Right renal cortex interstitium (tissue), 3 donors: ENCODE measurements around the gene COPS4. TPM values are rescaled to one million over a fixed set of nuclear protein-coding genes. Genes with fewer than 3 reads are reported as not detected.

Experiments used
- DNase-seq, 3 donors: peaks; one replicate each; pipeline ENCODE4 v3.0.0-alpha.2; 2013; ENCODE audit warnings: low read depth in 3 of 3, low spot score in 2 of 3
- polyA plus RNA-seq, 3 donors: library from polyadenylated mRNA; unstranded; fragments of 120-200 nt; gene quantifications; one replicate each; pipeline ENCODE4 v1.2.1, GENCODE V29; 2013; ENCODE audit not compliant: insufficient read length in 3 of 3

The COPS4 gene
- polyA plus RNA-seq, 3 donors = 84.7 to 95.5 (median 90.3) TPM

DNA sequence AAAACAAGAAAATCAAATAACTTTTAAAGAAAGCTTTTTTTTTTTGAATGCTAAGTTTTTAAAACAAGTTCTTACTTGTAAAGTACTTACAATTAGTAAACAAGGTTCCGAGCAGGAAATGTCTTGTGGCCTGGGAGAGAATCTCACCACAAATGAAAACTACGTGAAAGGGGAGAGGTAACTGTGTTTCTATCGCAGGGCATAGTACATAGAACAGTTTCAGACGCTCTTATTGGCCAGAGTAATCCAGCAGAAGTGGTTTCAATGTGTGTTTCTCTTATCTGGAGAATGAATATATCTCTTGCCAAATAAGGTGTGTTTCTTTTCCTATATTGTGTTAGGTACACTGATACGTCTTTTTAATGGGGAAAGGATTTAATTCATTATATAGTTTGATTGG is 79.6 kb downstream of the COPS4 start, which contains the start of gene PLAC8:
Gene PLAC8 (minus strand): TSS at position 154 of the 400 bp plus-strand sequence. CDS start 6,808 bp downstream, outside the sequence.
- DNase-seq = no peak

DNA sequence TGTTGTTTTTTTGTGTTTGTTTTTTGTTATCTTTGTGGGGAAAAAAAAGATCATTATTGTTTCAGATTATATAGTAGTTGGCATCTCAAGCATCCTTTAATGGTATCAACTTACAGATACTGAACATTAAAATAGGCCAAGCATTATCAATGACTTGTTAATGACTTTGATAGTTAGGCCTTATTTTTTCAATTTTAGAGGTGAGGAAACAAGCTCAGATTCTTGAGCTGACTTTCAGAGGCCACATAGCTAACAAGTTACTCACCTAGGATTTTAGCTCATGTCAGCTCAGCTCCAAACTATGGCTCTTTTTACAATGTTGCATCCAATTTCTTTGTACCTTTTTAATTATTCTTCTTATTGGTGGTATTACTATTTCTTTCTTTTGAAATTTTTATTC is 80.0 kb downstream of the COPS4 start:
- no peak for DNase-seq

DNA sequence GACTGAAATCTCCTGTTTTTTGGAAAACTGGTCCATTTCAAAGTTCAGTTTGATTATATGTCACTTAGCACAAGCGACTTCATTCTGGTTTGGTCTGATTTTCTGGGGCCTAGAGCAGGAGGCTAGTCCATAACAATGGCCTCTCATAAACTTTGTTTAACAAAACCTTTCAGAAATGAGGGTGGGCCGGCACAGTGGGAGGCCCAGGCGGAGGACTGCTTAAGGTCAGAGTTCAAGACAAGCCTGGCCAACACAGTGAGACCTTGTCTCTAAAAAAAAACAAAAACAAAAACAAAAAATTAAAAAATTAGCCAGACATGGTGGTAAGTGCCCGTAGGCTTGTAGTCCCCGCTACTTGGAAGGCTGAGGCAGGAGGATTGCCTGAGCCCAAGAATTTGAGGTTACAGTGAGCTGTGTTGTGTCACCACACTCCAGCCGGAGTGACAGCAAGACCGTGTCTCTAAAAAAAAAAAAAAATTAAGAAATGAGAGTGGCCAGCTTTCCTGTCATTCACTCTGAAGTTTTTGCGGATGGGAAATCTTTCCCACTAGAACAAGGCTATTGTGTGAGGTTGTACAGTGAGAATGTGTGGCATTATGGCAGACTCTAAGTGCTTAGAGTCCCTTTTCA is 80.8 kb downstream of the COPS4 start:
- DNase-seq = no peak

DNA sequence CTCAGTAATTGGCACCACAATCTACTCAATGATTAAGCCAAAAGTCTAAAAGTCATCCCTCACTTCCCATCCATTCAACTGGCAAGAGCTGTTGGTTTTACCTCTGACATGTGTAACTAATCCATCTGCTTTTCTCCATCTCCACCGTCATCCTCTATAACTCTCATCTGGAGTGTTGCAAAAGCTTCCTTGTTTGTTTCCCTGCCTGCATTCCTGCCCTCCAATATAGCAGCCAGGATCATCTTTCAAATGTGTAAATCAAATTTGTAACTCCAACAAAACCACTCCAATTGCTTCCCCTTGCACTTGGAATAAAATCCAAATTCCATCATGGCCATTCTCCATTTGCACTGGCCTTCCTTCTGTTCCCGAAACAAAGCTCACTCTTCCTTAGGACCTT is 83.9 kb downstream of the COPS4 start:
- DNase-seq = no peak

DNA sequence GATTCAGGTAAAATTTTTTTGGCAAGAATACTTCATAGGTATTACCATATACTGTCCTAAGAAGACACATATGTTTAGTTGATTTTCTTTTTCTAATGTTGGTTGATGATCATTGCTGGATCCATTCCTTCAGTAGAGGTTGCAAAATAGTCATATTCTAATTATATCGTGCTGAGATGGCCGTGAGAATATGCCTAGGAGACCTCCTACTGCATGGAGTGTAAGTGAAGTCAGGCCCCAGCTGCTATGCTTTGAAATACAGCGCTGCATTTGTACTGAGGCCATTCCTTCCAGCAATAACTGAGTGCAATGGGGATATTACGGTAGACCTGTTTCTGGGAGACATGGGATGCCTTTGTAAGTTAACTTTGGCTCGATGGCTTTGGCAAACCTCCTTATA is 86.3 kb downstream of the COPS4 start:
- DNase-seq = no peak

DNA sequence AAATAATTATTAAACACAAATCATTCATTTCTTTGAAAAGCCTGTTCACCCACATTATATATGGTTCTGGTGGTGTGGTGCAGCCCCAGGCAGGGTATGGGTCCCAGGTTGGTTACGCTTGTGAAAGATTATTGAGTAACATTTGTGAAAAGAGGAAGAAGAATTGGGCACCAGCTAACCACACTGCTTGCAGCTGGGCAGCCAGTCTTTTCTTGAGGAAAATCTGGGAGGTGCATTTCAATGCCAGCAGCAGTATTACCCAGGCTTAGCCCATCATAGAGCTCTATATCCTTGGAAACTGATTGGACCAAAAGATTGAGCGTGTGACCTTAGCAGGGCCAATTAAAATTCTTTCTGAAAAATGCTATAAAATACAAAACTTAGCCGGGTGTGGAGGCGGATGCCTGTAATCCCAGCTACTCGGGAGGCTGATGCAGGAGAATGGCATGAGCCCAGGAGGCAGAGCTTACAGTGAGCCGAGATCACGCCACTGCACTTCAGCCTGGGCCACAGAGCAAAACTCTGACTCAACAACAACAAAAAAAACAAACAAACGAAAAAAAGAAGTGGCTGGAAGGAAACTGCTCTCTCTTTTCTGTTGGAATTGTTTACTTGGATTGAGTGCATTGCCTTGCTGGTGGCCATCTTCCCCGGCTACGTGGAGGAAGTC is 89.3 kb downstream of the COPS4 start:
- no peak for DNase-seq

Other genes starting within 250 kb of the COPS4 start
- 10 to 100 TPM; 30.0 to 44.7 (median 38.1) TPM for gene SCD5, start 236.4 kb upstream of the COPS4 start, polyA plus RNA-seq
- gene SEC31A, start 144.0 kb upstream of the COPS4 start, polyA plus RNA-seq = 100 to 1,000 TPM; 225 to 236 (median 233) TPM
- 10 to 100 TPM in 2 of 3 donors, 1 to 10 TPM in 1; 9.9 to 12.6 (median 11.2) TPM for gene THAP9, start 134.4 kb upstream of the COPS4 start, polyA plus RNA-seq
- 10 to 100 TPM; 16.1 to 16.4 (median 16.1) TPM for gene LIN54, start 24.4 kb upstream of the COPS4 start, polyA plus RNA-seq
- 1 to 10 TPM; 2.6 to 2.7 (median 2.7) TPM for gene PLAC8, start 79.5 kb downstream of the COPS4 start, polyA plus RNA-seq
- 10 to 100 TPM; 14.6 to 17.7 (median 16.5) TPM for gene COQ2, start 249.6 kb downstream of the COPS4 start, polyA plus RNA-seq